Liver (tissue), 9 donors: ENCODE results near the gene NFIL3. TPM values are rescaled to one million over a fixed set of nuclear protein-coding genes. Genes with fewer than 3 reads are reported as not detected.
A peak's percentile ranks its signal among the peaks of the same experiment; 100 is the strongest.

Experiments used
- DNase-seq: peaks from one replicate; pipeline ENCODE4 v3.0.0-alpha.2; 2017; ENCODE audit warnings: low spot score
- H3K27ac ChIP-seq, 2 donors: one replicate each; pipeline ENCODE4 v1.7.0; 2013; ENCODE audit warnings: inconsistent platforms in 2 of 2, low read length in 2 of 2, control low read depth in 1 of 2, low read depth in 1 of 2, mild to moderate bottlenecking in 1 of 2
- H3K27me3 ChIP-seq, 4 donors: one replicate each; pipeline versions ENCODE4 v1.6.1 to v1.7.0; 2013; ENCODE audit warnings: low read length in 3 of 4, inconsistent platforms in 1 of 4, mild to moderate bottlenecking in 1 of 4, moderate library complexity in 1 of 4; ENCODE audit not compliant: control insufficient read depth in 4 of 4, insufficient read depth in 4 of 4
- H3K36me3 ChIP-seq, 4 donors: one replicate each; pipeline versions ENCODE4 v1.6.1 to v1.7.0; 2013; ENCODE audit warnings: low read length in 3 of 4, mild to moderate bottlenecking in 3 of 4, low read depth in 1 of 4, moderate library complexity in 1 of 4; ENCODE audit not compliant: control insufficient read depth in 4 of 4, insufficient read depth in 3 of 4
- H3K4me1 ChIP-seq, 4 donors: one replicate each; pipeline versions ENCODE4 v1.6.1 to v1.7.0; 2013; ENCODE audit warnings: low read length in 3 of 4, mild to moderate bottlenecking in 3 of 4, moderate library complexity in 1 of 4; ENCODE audit not compliant: control insufficient read depth in 4 of 4, insufficient read depth in 4 of 4
- H3K4me3 ChIP-seq, 3 donors: one replicate each; pipeline versions ENCODE4 v1.6.1 to v1.7.0; 2013; ENCODE audit warnings: low read length in 3 of 3, control low read depth in 1 of 3, low read depth in 1 of 3, mild to moderate bottlenecking in 1 of 3
- H3K9ac ChIP-seq, 2 donors: one replicate each; pipeline ENCODE4 v1.7.0; 2013; ENCODE audit warnings: low read length in 2 of 2, mild to moderate bottlenecking in 2 of 2, moderate library complexity in 2 of 2, control low read depth in 1 of 2, low read depth in 1 of 2
- H3K9me3 ChIP-seq, 4 donors: one replicate each; pipeline versions ENCODE4 v1.6.1 to v1.7.0; 2013; ENCODE audit warnings: low read length in 3 of 4; ENCODE audit not compliant: control insufficient read depth in 4 of 4
- EGR1 ChIP-seq, 2 donors: IDR thresholded peaks; 2 replicates each; pipeline ENCODE4 v1.6.1; 2016 to 2018; ENCODE audit warnings: antibody characterized with exemption in 2 of 2, low read depth in 2 of 2
- FOXA1 ChIP-seq: IDR thresholded peaks from 2 replicates; pipeline ENCODE4 v1.6.1; 2016; ENCODE audit warnings: antibody characterized with exemption
- FOXA2 ChIP-seq: IDR thresholded peaks from 2 replicates; pipeline ENCODE4 v1.6.1; 2016; ENCODE audit warnings: antibody characterized with exemption
- GABPA ChIP-seq, 2 donors: IDR thresholded peaks in 1 of 2; conservative IDR thresholded peaks in 1 of 2; 2 replicates each; pipeline ENCODE4 v1.6.1; 2016; ENCODE audit warnings: antibody characterized with exemption in 2 of 2, mild to moderate bottlenecking in 1 of 2, moderate library complexity in 1 of 2
- HNF4A ChIP-seq, 2 donors: conservative IDR thresholded peaks; 2 replicates each; pipeline ENCODE4 v1.6.1; 2016; ENCODE audit warnings: antibody characterized with exemption in 2 of 2, mild to moderate bottlenecking in 2 of 2
- HNF4G ChIP-seq: IDR thresholded peaks from 2 replicates; pipeline ENCODE4 v1.6.1; 2016; ENCODE audit warnings: antibody characterized with exemption
- JUND ChIP-seq, 2 donors: IDR thresholded peaks; 2 replicates each; pipeline ENCODE4 v1.6.1; 2016; ENCODE audit warnings: antibody characterized with exemption in 2 of 2
- NR2F2 ChIP-seq: IDR thresholded peaks from 2 replicates; pipeline ENCODE4 v1.6.1; 2016; ENCODE audit warnings: antibody characterized with exemption
- RAD21 ChIP-seq, 2 donors: IDR thresholded peaks; 2 replicates each; pipeline ENCODE4 v1.6.1; 2016; ENCODE audit warnings: antibody characterized with exemption in 2 of 2, mild to moderate bottlenecking in 2 of 2
- RXRA ChIP-seq, 2 donors: IDR thresholded peaks; 2 replicates each; pipeline ENCODE4 v1.6.1; 2017 to 2018; ENCODE audit warnings: antibody characterized with exemption in 2 of 2, mild to moderate bottlenecking in 1 of 2
- SP1 ChIP-seq: IDR thresholded peaks from 2 replicates; pipeline ENCODE4 v1.6.1; 2018; ENCODE audit warnings: antibody characterized with exemption, mild to moderate bottlenecking
- TAF1 ChIP-seq: conservative IDR thresholded peaks from 2 replicates; pipeline ENCODE4 v1.6.1; 2016; ENCODE audit warnings: antibody characterized with exemption, mild to moderate bottlenecking
- YY1 ChIP-seq: IDR thresholded peaks from 2 replicates; pipeline ENCODE4 v1.6.1; 2016; ENCODE audit warnings: antibody characterized with exemption, mild to moderate bottlenecking
- WGBS: extraction: QIAGEN DNeasy Blood & Tissue Kit; methylation state at CpG from one replicate; pipeline ENCODE4 v1.1.7; 2013; 5-methylcytosine and 5-hydroxymethylcytosine counted together
- polyA plus RNA-seq, 2 donors: library from polyadenylated mRNA; stranded (reverse) in 1 of 2; unstranded in 1 of 2; fragments of 200-250 nt in 1 of 2; fragments of >200 nt in 1 of 2; fragmentation: Nextera tagmentation in 1 of 2; extraction: Ambion mirVana in 1 of 2; gene quantifications; one replicate each; pipeline versions ENCODE4 v1.2.1 to v1.2.3, GENCODE V29; 2013 to 2015
- total RNA-seq, 2 donors: library from RNA; depleted of rRNA; stranded (reverse); fragments of >200 nt; gene quantifications; one replicate each; pipeline ENCODE4 v1.2.3, GENCODE V29; 2014
- TF ChIP-seq, protein P1 (sequence below): IDR thresholded peaks from 2 replicates; pipeline ENCODE4 v1.6.1; 2016; ENCODE audit warnings: antibody characterized with exemption
- TF ChIP-seq, protein P2 (sequence below): fragments of 150-350 bp; IDR thresholded peaks from 2 replicates; pipeline ENCODE4 v1.5.1; 2017; ENCODE audit warnings: improper control_type of control experiment, low read depth, low read length; ENCODE audit not compliant: missing input control
- TF ChIP-seq, protein P3 (sequence below): IDR thresholded peaks from 2 replicates; pipeline ENCODE4 v1.6.1; 2016; ENCODE audit warnings: antibody characterized with exemption
- TF ChIP-seq, protein P4 (sequence below): IDR thresholded peaks from 2 replicates; pipeline ENCODE4 v1.6.1; 2016; ENCODE audit warnings: antibody characterized with exemption
- donor health status: healthy.
- donor health status: healthy.
- donor health status: healthy.
- donor health status: healthy.
- donor health status: healthy.

NFIL3 gene
- total and polyA plus RNA-seq, 4 donors, result 6.6 to 20.2 (median 8.5) TPM

DNA sequence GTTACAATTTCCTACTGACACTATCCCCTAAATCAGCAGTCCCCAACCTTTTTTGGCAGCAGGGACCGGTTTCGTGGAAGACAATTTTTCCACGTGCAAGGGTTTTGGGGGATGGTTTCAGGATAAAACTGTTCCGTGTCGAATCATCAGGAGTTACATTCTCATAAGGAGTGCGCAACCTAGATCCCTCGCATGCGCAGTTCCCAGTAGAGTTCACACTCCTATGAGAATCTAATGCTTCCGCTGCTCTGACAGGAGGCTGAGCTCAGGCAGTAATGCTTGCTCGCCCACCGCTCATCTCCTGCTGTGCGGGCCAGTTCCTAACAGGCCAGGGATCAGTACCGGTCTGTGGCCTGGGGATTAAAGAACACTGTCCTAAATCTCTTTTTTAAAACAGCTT, 13.2 kb upstream of the NFIL3 start:
- Histone ChIP-seq H3K9me3 (no peaks in the 10 kb centered on the region), H3K36me3 (no peaks in the 10 kb centered on the region), H3K4me1 (no peaks in the 10 kb centered on the region), H3K27ac (no peak overlapping the region), H3K9ac (no peak overlapping the region), H3K27me3 (no peaks in the 10 kb centered on the region), H3K4me3 (no peak overlapping the region)
- TF ChIP-seq, protein P1, sequence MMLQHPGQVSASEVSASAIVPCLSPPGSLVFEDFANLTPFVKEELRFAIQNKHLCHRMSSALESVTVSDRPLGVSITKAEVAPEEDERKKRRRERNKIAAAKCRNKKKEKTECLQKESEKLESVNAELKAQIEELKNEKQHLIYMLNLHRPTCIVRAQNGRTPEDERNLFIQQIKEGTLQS, result no peak
- TF ChIP-seq JUND (IDR thresholded peaks at IDR 0.05) (no peak), SP1 (no peak)
- 90% methylated on average over 13 of the region's 13 CpGs for whole genome bisulfite sequencing
- no peak for DNase-seq

DNA sequence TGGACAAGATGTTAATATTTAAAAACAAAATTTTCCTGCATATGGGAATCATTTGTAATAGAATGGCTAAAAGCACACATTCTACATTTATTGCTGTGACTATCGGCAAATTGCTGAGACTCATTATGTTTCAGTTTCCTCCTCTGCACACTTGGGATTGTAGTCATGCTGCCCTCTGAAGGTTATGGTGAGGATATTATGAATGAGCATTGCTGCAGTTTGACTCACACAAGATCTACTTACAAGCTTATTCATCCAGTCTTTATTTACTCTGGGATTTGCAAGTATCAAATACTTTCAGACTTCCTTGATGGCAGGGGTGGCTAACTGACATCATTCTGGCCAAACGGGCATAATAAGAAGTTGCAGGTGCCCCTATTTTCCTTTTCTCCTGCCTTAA, 9.5 kb upstream of the NFIL3 start:
- TF ChIP-seq NR2F2 (no peak), GABPA (IDR thresholded peaks at IDR 0.05 in 1 of 2, conservative IDR thresholded peaks at IDR 0.05 in 1 of 2) (no peak), RAD21 (IDR thresholded peaks at IDR 0.05) (peak; percentile 84 to 86)
- TF ChIP-seq, protein P2, sequence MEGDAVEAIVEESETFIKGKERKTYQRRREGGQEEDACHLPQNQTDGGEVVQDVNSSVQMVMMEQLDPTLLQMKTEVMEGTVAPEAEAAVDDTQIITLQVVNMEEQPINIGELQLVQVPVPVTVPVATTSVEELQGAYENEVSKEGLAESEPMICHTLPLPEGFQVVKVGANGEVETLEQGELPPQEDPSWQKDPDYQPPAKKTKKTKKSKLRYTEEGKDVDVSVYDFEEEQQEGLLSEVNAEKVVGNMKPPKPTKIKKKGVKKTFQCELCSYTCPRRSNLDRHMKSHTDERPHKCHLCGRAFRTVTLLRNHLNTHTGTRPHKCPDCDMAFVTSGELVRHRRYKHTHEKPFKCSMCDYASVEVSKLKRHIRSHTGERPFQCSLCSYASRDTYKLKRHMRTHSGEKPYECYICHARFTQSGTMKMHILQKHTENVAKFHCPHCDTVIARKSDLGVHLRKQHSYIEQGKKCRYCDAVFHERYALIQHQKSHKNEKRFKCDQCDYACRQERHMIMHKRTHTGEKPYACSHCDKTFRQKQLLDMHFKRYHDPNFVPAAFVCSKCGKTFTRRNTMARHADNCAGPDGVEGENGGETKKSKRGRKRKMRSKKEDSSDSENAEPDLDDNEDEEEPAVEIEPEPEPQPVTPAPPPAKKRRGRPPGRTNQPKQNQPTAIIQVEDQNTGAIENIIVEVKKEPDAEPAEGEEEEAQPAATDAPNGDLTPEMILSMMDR, result peak; percentile 45
- Histone ChIP-seq H3K4me3 (no peak overlapping the region), H3K9me3 (no peaks in the 10 kb centered on the region), H3K4me1 (no peaks in the 10 kb centered on the region), H3K27ac (no peak overlapping the region), H3K36me3 (no peaks in the 10 kb centered on the region), H3K27me3 (no peaks in the 10 kb centered on the region), H3K9ac (no peak overlapping the region)
- DNase-seq, result no peak
- 39% methylated on average over 2 of the region's 2 CpGs for WGBS

DNA sequence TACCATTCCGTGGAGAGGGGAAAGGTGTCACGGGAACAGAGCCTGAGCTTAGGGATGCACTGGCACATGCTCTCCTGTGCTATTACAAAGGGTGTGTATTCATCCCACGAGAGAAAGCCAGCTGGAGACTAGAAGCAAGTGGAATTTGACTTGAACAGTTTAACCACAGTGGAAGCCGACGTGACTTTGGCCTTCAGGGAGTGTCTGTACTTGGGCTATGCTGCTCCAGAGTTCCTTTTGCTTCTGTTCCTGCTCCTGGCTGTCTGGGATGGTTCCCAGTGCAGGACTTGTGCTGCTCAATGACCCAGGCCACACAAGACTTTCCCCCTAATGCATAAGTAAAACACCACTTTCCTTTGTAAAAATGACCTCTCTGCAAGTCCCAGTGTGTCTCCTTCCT, 7.9 kb upstream of the NFIL3 start:
- DNase-seq, result no peak
- no peaks in the 10 kb centered on the region for H3K27me3 ChIP-seq
- H3K4me1 ChIP-seq, result no peaks in the 10 kb centered on the region
- H3K9me3 ChIP-seq, result no peaks in the 10 kb centered on the region
- H3K4me3 ChIP-seq, result no peak overlapping the region
- H3K36me3 ChIP-seq, result no peaks in the 10 kb centered on the region
- no peak overlapping the region for H3K27ac ChIP-seq
- H3K9ac ChIP-seq, result no peak overlapping the region
- 88% methylated on average over 5 of the region's 5 CpGs for WGBS
- no peak for TF ChIP-seq TAF1

DNA sequence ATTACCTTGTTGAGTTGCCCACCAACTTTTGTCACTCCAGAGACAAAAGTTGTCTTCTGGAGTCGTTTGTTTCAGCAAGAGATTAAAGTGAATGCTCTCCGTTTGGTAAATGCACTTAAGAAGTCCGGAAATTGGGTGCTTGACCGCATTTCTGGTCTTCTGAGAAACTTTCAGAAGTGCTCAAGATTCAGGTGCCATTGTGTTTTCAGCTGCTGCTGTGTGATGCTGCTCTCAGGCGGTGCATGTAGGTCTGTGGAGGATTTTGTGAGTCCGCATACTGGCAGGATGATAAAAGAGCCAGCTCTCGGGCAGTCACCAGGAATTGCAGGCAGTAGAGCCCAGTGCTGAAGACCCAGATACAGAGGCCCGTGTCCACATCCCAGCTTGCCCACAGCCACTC, 5.9 kb upstream of the NFIL3 start:
- no peaks in the 10 kb centered on the region for H3K36me3 ChIP-seq
- no peak overlapping the region for H3K9ac ChIP-seq
- no peak for DNase-seq
- peaks cover 0 to 9% (median 3%) of the 10 kb centered on the region in 4 donors for H3K4me1 ChIP-seq
- no peak overlapping the region for H3K4me3 ChIP-seq
- no peaks in the 10 kb centered on the region for H3K9me3 ChIP-seq
- H3K27ac ChIP-seq, result no peak overlapping the region
- WGBS, result 90% methylated on average over 8 of the region's 8 CpGs
- H3K27me3 ChIP-seq, result no peaks in the 10 kb centered on the region
- TF ChIP-seq, protein P2, result no peak
- no peak for TF ChIP-seq YY1
- TF ChIP-seq SP1, result no peak
- TF ChIP-seq HNF4A (conservative IDR thresholded peaks at IDR 0.05), result no peak
- no peak for TF ChIP-seq RXRA (IDR thresholded peaks at IDR 0.05)
- TF ChIP-seq HNF4G, result no peak
- TF ChIP-seq TAF1, result no peak
- TF ChIP-seq, protein P3, sequence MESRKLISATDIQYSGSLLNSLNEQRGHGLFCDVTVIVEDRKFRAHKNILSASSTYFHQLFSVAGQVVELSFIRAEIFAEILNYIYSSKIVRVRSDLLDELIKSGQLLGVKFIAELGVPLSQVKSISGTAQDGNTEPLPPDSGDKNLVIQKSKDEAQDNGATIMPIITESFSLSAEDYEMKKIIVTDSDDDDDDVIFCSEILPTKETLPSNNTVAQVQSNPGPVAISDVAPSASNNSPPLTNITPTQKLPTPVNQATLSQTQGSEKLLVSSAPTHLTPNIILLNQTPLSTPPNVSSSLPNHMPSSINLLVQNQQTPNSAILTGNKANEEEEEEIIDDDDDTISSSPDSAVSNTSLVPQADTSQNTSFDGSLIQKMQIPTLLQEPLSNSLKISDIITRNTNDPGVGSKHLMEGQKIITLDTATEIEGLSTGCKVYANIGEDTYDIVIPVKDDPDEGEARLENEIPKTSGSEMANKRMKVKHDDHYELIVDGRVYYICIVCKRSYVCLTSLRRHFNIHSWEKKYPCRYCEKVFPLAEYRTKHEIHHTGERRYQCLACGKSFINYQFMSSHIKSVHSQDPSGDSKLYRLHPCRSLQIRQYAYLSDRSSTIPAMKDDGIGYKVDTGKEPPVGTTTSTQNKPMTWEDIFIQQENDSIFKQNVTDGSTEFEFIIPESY, result no peak
- TF ChIP-seq JUND (IDR thresholded peaks at IDR 0.05), result no peak
- TF ChIP-seq FOXA1, result no peak
- TF ChIP-seq FOXA2, result no peak
- TF ChIP-seq EGR1 (IDR thresholded peaks at IDR 0.05; ENCODE audit: low read depth in 2 of 2), result no peak
- TF ChIP-seq NR2F2, result no peak
- TF ChIP-seq RAD21 (IDR thresholded peaks at IDR 0.05), result no peak
- TF ChIP-seq, protein P1, result no peak
- TF ChIP-seq, protein P4, sequence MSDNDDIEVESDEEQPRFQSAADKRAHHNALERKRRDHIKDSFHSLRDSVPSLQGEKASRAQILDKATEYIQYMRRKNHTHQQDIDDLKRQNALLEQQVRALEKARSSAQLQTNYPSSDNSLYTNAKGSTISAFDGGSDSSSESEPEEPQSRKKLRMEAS, result no peak
